WTC11 (cell line): ENCODE results near the gene FRK. TPM values are rescaled to one million over a fixed set of nuclear protein-coding genes. Genes with fewer than 3 reads are reported as not detected.

Experiments
- ATAC-seq: fragments of 200-7000 bp; cut with Tn5 transposase; 2 replicates; pipeline ENCODE4 v1.10.0; 2021; ENCODE audit warnings: mild to moderate bottlenecking, moderate library complexity
- CTCF ChIA-PET: fragments of 300-600 bp; sonication (Branson Sonifier 250); formaldehyde crosslinking; loops from one replicate; lab custom pipeline; 2021; ENCODE audit warnings: antibody characterized with exemption; lab: Charles Lee
- POLR2A ChIA-PET: fragments of 350-600 bp; sonication (Branson Sonifier 250); formaldehyde crosslinking; loops from one replicate; lab custom pipeline; 2021; ENCODE audit warnings: antibody characterized with exemption; lab: Charles Lee
- DNase-seq: peaks from one replicate; pipeline ENCODE4 v3.0.0; 2021; ENCODE audit warnings: low spot score
- H3K27ac Mint-ChIP-seq: 2 replicates; pipeline ENCODE4 v1.8.0; 2021; ENCODE audit warnings: mixed read lengths
- H3K27me3 Mint-ChIP-seq: 2 replicates; pipeline ENCODE4 v1.8.0; 2021; ENCODE audit warnings: low read depth, mild to moderate bottlenecking, moderate library complexity, mixed read lengths
- H3K36me3 Mint-ChIP-seq: 2 replicates; pipeline ENCODE4 v1.8.0; 2021; ENCODE audit warnings: mixed read lengths
- H3K4me1 Mint-ChIP-seq: 2 replicates; pipeline ENCODE4 v1.8.0; 2022; ENCODE audit warnings: mixed read lengths
- H3K4me3 Mint-ChIP-seq: 2 replicates; pipeline ENCODE4 v1.8.0; 2021; ENCODE audit warnings: mild to moderate bottlenecking, moderate library complexity, mixed read lengths
- H3K9me3 Mint-ChIP-seq: 2 replicates; pipeline ENCODE4 v1.8.0; 2021; ENCODE audit warnings: mixed read lengths
- ARID4B ChIP-seq: sonication (generic); formaldehyde crosslinking; IDR thresholded peaks from 2 replicates; pipeline ENCODE4 v1.8.0; 2023; ENCODE audit warnings: missing genetic modification reagents, mild to moderate bottlenecking, borderline replicate concordance
- CREB1 ChIP-seq: sonication (generic); formaldehyde crosslinking; IDR thresholded peaks from 2 replicates; pipeline ENCODE4 v1.8.0; 2023; ENCODE audit warnings: mild to moderate bottlenecking, missing genetic modification reagents
- ELF4 ChIP-seq: sonication (generic); formaldehyde crosslinking; IDR thresholded peaks from 2 replicates; pipeline ENCODE4 v1.8.1; 2022; ENCODE audit warnings: low read depth, mild to moderate bottlenecking, moderate library complexity, missing genetic modification reagents
- FOXP1 ChIP-seq: sonication (generic); formaldehyde crosslinking; IDR thresholded peaks from 2 replicates; pipeline ENCODE4 v1.8.0; 2022; ENCODE audit warnings: missing genetic modification reagents, mild to moderate bottlenecking, moderate library complexity, borderline replicate concordance
- FOXP4 ChIP-seq: sonication (generic); formaldehyde crosslinking; IDR thresholded peaks from 2 replicates; pipeline ENCODE4 v1.8.0; 2022; ENCODE audit warnings: mild to moderate bottlenecking, missing genetic modification reagents
- GABPB1 ChIP-seq: sonication (generic); formaldehyde crosslinking; IDR thresholded peaks from 2 replicates; pipeline ENCODE4 v1.8.1; 2023; ENCODE audit warnings: mild to moderate bottlenecking, missing genetic modification reagents
- HMGA2 ChIP-seq: fragments of 250-450 bp; sonication (Bioruptor Pico); IDR thresholded peaks from 2 replicates; pipeline ENCODE4 v1.4.0; 2021; ENCODE audit warnings: mild to moderate bottlenecking, moderate library complexity
- JAZF1 ChIP-seq: fragments of 250-450 bp; sonication (Bioruptor Pico); IDR thresholded peaks from 2 replicates; pipeline ENCODE4 v1.9.0; 2021; ENCODE audit warnings: moderate library complexity, mild to moderate bottlenecking, inconsistent platforms
- MAX ChIP-seq: sonication (generic); formaldehyde crosslinking; IDR thresholded peaks from 2 replicates; pipeline ENCODE4 v1.8.0; 2022; ENCODE audit warnings: mild to moderate bottlenecking, missing genetic modification reagents
- MXD4 ChIP-seq: fragments of 250-450 bp; sonication (Bioruptor Pico); IDR thresholded peaks from 2 replicates; pipeline ENCODE4 v1.8.0; 2021; ENCODE audit warnings: mild to moderate bottlenecking, moderate library complexity, borderline replicate concordance
- MYBL2 ChIP-seq: sonication (generic); formaldehyde crosslinking; IDR thresholded peaks from 2 replicates; pipeline ENCODE4 v1.8.1; 2023; ENCODE audit warnings: mild to moderate bottlenecking, moderate library complexity, missing genetic modification reagents
- NFE2L1 ChIP-seq: sonication (generic); formaldehyde crosslinking; IDR thresholded peaks from 2 replicates; pipeline ENCODE4 v1.8.1; 2023; ENCODE audit warnings: missing genetic modification reagents
- NR3C1 ChIP-seq: sonication (generic); formaldehyde crosslinking; conservative IDR thresholded peaks from 2 replicates; pipeline ENCODE4 v1.8.1; 2023; ENCODE audit warnings: low read depth, mild to moderate bottlenecking, missing genetic modification reagents
- OVOL2 ChIP-seq: fragments of 250-450 bp; sonication (Bioruptor Pico); IDR thresholded peaks from 2 replicates; pipeline ENCODE4 v1.9.0; 2021; ENCODE audit warnings: mild to moderate bottlenecking, borderline replicate concordance
- PREB ChIP-seq: sonication (generic); formaldehyde crosslinking; IDR thresholded peaks from 2 replicates; pipeline ENCODE4 v1.8.1; 2022; ENCODE audit warnings: mild to moderate bottlenecking, missing genetic modification reagents, moderate library complexity, borderline replicate concordance
- RORB ChIP-seq: fragments of 250-450 bp; sonication (Bioruptor Pico); IDR thresholded peaks from 2 replicates; pipeline ENCODE4 v1.9.0; 2021; ENCODE audit warnings: mild to moderate bottlenecking
- SMAD4 ChIP-seq: sonication (generic); formaldehyde crosslinking; IDR thresholded peaks from 2 replicates; pipeline ENCODE4 v1.8.0; 2022; ENCODE audit warnings: mild to moderate bottlenecking, missing genetic modification reagents
- TCF7 ChIP-seq: sonication (generic); formaldehyde crosslinking; IDR thresholded peaks from 2 replicates; pipeline ENCODE4 v1.8.0; 2022; ENCODE audit warnings: mild to moderate bottlenecking, low read depth, missing genetic modification reagents, moderate library complexity
- TEAD1 ChIP-seq: sonication (generic); formaldehyde crosslinking; IDR thresholded peaks from 2 replicates; pipeline ENCODE4 v1.8.0; 2022; ENCODE audit warnings: mild to moderate bottlenecking, missing genetic modification reagents
- USF1 ChIP-seq: sonication (generic); formaldehyde crosslinking; IDR thresholded peaks from 2 replicates; pipeline ENCODE4 v1.8.0; 2022; ENCODE audit warnings: mild to moderate bottlenecking, missing genetic modification reagents
- ZNF121 ChIP-seq: sonication (generic); formaldehyde crosslinking; IDR thresholded peaks from 2 replicates; pipeline ENCODE4 v1.8.0; 2023; ENCODE audit warnings: missing genetic modification reagents
- ZNF232 ChIP-seq: sonication (generic); formaldehyde crosslinking; IDR thresholded peaks from 2 replicates; pipeline ENCODE4 v1.8.0; 2022; ENCODE audit warnings: mild to moderate bottlenecking, missing genetic modification reagents
- ZNF317 ChIP-seq: sonication (generic); formaldehyde crosslinking; IDR thresholded peaks from 2 replicates; pipeline ENCODE4 v1.8.1; 2023; ENCODE audit warnings: low read depth, mild to moderate bottlenecking, moderate library complexity, missing genetic modification reagents, borderline replicate concordance
- total RNA-seq: library from RNA; stranded (reverse); gene quantifications from 3 replicates; pipeline ENCODE4 v1.2.3, GENCODE V29; 2021
- TF ChIP-seq, protein P1 (sequence below): sonication (generic); formaldehyde crosslinking; IDR thresholded peaks from 2 replicates; pipeline ENCODE4 v1.8.1; 2023; ENCODE audit warnings: mild to moderate bottlenecking, missing genetic modification reagents
- TF ChIP-seq, protein P2 (sequence below): sonication (generic); formaldehyde crosslinking; IDR thresholded peaks from 2 replicates; pipeline ENCODE4 v1.8.1; 2022; ENCODE audit warnings: low read depth, missing genetic modification reagents, borderline replicate concordance
- TF ChIP-seq, protein P3 (sequence below): sonication (generic); formaldehyde crosslinking; IDR thresholded peaks from 2 replicates; pipeline ENCODE4 v1.8.1; 2023; ENCODE audit warnings: mild to moderate bottlenecking, missing genetic modification reagents, moderate library complexity

Gene FRK
- total RNA-seq, 1 experiment from 2014 or later = 0.13 TPM

- Mint-ChIP-seq H3K4me1 (no peaks in the 10 kb centered on the region), H3K4me3 (no peak overlapping the region), H3K27me3 (no peaks in the 10 kb centered on the region), H3K27ac (no peak overlapping the region), H3K9me3 (peaks cover 14% of the 10 kb centered on the region), H3K36me3 (peaks cover 2% of the 10 kb centered on the region; the same call in 1 of the 2 replicates)
- TF ChIP-seq ZNF317 (CRISPR knock-in tag) (no peak), MXD4 (no peak), RORB (no peak), OVOL2 (CRISPR knock-in tag) (no peak), CREB1 (CRISPR knock-in tag) (no peak), FOXP1 (CRISPR knock-in tag) (no peak), HMGA2 (CRISPR knock-in tag) (no peak), MAX (no peak), NR3C1 (CRISPR knock-in tag) (no peak), PREB (CRISPR knock-in tag) (no peak), GABPB1 (CRISPR knock-in tag) (no peak), ZNF232 (no peak), USF1 (CRISPR knock-in tag) (no peak), SMAD4 (CRISPR knock-in tag) (no peak), ZNF121 (CRISPR knock-in tag) (no peak), NFE2L1 (no peak), TEAD1 (no peak), ARID4B (CRISPR knock-in tag) (no peak), TCF7 (CRISPR knock-in tag) (no peak)
- TF ChIP-seq, protein P1, sequence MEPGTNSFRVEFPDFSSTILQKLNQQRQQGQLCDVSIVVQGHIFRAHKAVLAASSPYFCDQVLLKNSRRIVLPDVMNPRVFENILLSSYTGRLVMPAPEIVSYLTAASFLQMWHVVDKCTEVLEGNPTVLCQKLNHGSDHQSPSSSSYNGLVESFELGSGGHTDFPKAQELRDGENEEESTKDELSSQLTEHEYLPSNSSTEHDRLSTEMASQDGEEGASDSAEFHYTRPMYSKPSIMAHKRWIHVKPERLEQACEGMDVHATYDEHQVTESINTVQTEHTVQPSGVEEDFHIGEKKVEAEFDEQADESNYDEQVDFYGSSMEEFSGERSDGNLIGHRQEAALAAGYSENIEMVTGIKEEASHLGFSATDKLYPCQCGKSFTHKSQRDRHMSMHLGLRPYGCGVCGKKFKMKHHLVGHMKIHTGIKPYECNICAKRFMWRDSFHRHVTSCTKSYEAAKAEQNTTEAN (CRISPR knock-in tag) = no peak
- DNase-seq = no peak
- ChIA-PET POLR2A (no interaction called here), CTCF (no interaction called here)
- ATAC-seq = no peak
Measured at GRCh38 chr6:115948751-115949150, 111.9 kb downstream of the FRK start.

DNA sequence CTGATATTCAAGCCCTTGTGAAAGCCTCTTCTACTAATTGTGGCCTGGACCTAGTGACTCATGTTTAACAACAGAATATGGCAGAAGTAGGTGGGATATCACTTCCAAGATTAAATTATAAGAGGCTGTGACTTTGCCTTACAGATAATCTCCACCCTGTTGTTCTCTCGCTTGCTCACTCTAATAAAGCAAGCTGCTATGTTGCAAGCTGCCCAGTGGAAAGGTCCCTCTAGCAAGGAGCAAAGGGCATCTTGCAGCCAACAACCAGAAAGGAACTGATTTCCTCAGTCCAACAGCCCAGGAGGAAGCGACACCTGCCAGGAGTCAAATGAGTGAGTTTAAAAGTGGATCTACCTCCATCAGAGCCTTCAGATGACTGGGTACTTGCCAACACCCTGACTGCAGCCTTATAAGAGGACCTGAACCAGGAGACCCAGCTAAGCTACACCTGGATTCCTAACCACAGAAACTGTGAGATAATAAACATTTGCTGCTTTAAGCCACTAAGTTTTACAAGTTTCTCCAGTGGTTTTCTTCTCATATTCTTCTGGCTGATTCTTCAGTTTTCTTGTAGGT lies 112.6 kb downstream of the FRK start:
- H3K27ac Mint-ChIP-seq = no peak overlapping the region
- POLR2A ChIA-PET = no interaction called here
- H3K4me3 Mint-ChIP-seq = no peak overlapping the region
- ATAC-seq (no peak), DNase-seq (no peak)
- H3K4me1 Mint-ChIP-seq = no peaks in the 10 kb centered on the region
- H3K9me3 Mint-ChIP-seq = peaks cover 14% of the 10 kb centered on the region
- H3K36me3 Mint-ChIP-seq = peaks cover 2% of the 10 kb centered on the region; the same call in 1 of the 2 replicates
- no peaks in the 10 kb centered on the region for H3K27me3 Mint-ChIP-seq
- CTCF ChIA-PET = no interaction called here
- TF ChIP-seq JAZF1 (CRISPR knock-in tag) (no peak), MYBL2 (CRISPR knock-in tag) (no peak), ELF4 (CRISPR knock-in tag) (no peak), CREB1 (CRISPR knock-in tag) (no peak), FOXP4 (no peak)
- TF ChIP-seq, protein P2, sequence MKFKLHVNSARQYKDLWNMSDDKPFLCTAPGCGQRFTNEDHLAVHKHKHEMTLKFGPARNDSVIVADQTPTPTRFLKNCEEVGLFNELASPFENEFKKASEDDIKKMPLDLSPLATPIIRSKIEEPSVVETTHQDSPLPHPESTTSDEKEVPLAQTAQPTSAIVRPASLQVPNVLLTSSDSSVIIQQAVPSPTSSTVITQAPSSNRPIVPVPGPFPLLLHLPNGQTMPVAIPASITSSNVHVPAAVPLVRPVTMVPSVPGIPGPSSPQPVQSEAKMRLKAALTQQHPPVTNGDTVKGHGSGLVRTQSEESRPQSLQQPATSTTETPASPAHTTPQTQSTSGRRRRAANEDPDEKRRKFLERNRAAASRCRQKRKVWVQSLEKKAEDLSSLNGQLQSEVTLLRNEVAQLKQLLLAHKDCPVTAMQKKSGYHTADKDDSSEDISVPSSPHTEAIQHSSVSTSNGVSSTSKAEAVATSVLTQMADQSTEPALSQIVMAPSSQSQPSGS (CRISPR knock-in tag) = no peak
- TF ChIP-seq, protein P3, sequence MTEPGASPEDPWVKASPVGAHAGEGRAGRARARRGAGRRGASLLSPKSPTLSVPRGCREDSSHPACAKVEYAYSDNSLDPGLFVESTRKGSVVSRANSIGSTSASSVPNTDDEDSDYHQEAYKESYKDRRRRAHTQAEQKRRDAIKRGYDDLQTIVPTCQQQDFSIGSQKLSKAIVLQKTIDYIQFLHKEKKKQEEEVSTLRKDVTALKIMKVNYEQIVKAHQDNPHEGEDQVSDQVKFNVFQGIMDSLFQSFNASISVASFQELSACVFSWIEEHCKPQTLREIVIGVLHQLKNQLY (CRISPR knock-in tag) = no peak
